DND-41 (cell line): Measurements from ENCODE around the gene CEP78.

Experiments used
- ATAC-seq: fragments of 200-7000 bp; cut with Tn5 transposase; 3 replicates; pipeline ENCODE4 v1.9.1; 2021; ENCODE audit warnings: low read depth; ENCODE audit not compliant: insufficient read depth
- DNase-seq: peaks from one replicate; pipeline ENCODE4 v3.0.0-alpha.2; 2020
- H2AFZ ChIP-seq: 2 replicates; pipeline ENCODE4 v1.6.0; 2012; ENCODE audit warnings: low read depth, low read length
- H3K27ac ChIP-seq: 2 replicates; pipeline ENCODE4 v1.5.1; 2012; ENCODE audit warnings: low read length, inconsistent platforms
- H3K27me3 ChIP-seq: fragments of 200-600 bp; sonication (generic); 2 replicates; pipeline ENCODE4 v1.6.0; 2012; ENCODE audit warnings: low read length, mild to moderate bottlenecking, inconsistent platforms; ENCODE audit not compliant: insufficient read depth, poor library complexity
- H3K36me3 ChIP-seq: 2 replicates; pipeline ENCODE4 v1.5.1; 2012; ENCODE audit warnings: low read length, inconsistent platforms; ENCODE audit not compliant: insufficient read depth
- H3K4me1 ChIP-seq: 2 replicates; pipeline ENCODE4 v1.5.1; 2012; ENCODE audit warnings: mild to moderate bottlenecking, low read length; ENCODE audit not compliant: insufficient read depth
- H3K4me2 ChIP-seq: 2 replicates; pipeline ENCODE4 v1.6.0; 2012; ENCODE audit warnings: mild to moderate bottlenecking, moderate library complexity, low read length, inconsistent platforms; ENCODE audit not compliant: insufficient read depth
- H3K4me3 ChIP-seq, 2 experiments: fragments of 200-600 bp in 1 of 2; shearing (Covaris generic) in 1 of 2; 2 replicates each; pipeline ENCODE4 v1.5.1; 2012 to 2016; ENCODE audit warnings: inconsistent platforms in 2 of 2, low read length in 2 of 2, mild to moderate bottlenecking in 2 of 2, low read depth in 1 of 2, moderate library complexity in 1 of 2
- H3K79me2 ChIP-seq: 2 replicates; pipeline ENCODE4 v1.6.0; 2012; ENCODE audit warnings: low read length, inconsistent platforms; ENCODE audit not compliant: insufficient read depth
- H3K9ac ChIP-seq: 2 replicates; pipeline ENCODE4 v1.6.0; 2012; ENCODE audit warnings: low read depth, mild to moderate bottlenecking, inconsistent platforms, low read length, moderate library complexity
- H3K9me3 ChIP-seq: 2 replicates; pipeline ENCODE4 v1.5.1; 2012; ENCODE audit warnings: low read length, moderate library complexity, mild to moderate bottlenecking, inconsistent platforms; ENCODE audit not compliant: insufficient read depth, severe bottlenecking
- H4K20me1 ChIP-seq: 2 replicates; pipeline ENCODE4 v1.6.0; 2012; ENCODE audit warnings: low read length; ENCODE audit not compliant: insufficient read depth
- EZH2 ChIP-seq: IDR thresholded peaks from 3 replicates; pipeline ENCODE4 v1.6.1; 2012; ENCODE audit warnings: borderline replicate concordance, low read depth, mild to moderate bottlenecking, moderate library complexity, low read length, inconsistent platforms; ENCODE audit not compliant: severe bottlenecking
- TF ChIP-seq, protein P1 (sequence below): IDR thresholded peaks from 2 replicates; pipeline ENCODE4 v1.5.1; 2012; ENCODE audit warnings: borderline replicate concordance, low read length, moderate library complexity, mild to moderate bottlenecking; ENCODE audit not compliant: poor library complexity, severe bottlenecking; ENCODE audit errors: extremely low read depth

CEP78 gene

DNA sequence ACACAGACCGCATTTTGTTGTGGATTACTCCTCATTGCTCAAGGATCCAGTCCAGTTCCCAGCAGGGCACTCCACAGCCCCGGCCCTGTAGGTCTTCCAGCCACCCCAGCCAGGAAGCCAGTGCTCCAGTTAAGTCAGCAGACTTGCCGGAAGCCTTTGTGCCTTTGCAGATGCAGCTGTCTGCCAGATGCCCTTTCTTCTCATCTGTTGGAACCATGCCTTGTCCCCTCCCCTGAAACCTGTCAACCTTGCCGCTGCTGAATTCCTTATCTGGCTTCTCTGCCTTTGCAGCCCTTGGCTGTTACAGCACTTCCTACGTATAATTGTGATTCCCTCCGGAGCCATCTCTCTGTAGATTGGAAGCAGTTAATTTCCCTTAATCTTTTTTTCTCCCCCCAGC lies 89.5 kb downstream of the CEP78 start:
- Histone ChIP-seq H3K9me3 (no peaks in the 10 kb centered on the region), H3K4me3 (no peak overlapping the region), H3K79me2 (no peaks in the 10 kb centered on the region), H3K4me1 (no peaks in the 10 kb centered on the region), H3K36me3 (no peaks in the 10 kb centered on the region), H2AFZ (no peak overlapping the region), H3K9ac (no peak overlapping the region), H3K27ac (no peak overlapping the region), H4K20me1 (no peaks in the 10 kb centered on the region), H3K27me3 (no peaks in the 10 kb centered on the region), H3K4me2 (no peak overlapping the region)
- DNase-seq (no peak), ATAC-seq (no peak)
- TF ChIP-seq, protein P1, sequence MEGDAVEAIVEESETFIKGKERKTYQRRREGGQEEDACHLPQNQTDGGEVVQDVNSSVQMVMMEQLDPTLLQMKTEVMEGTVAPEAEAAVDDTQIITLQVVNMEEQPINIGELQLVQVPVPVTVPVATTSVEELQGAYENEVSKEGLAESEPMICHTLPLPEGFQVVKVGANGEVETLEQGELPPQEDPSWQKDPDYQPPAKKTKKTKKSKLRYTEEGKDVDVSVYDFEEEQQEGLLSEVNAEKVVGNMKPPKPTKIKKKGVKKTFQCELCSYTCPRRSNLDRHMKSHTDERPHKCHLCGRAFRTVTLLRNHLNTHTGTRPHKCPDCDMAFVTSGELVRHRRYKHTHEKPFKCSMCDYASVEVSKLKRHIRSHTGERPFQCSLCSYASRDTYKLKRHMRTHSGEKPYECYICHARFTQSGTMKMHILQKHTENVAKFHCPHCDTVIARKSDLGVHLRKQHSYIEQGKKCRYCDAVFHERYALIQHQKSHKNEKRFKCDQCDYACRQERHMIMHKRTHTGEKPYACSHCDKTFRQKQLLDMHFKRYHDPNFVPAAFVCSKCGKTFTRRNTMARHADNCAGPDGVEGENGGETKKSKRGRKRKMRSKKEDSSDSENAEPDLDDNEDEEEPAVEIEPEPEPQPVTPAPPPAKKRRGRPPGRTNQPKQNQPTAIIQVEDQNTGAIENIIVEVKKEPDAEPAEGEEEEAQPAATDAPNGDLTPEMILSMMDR = no peak
- TF ChIP-seq EZH2 = no peak

DNA sequence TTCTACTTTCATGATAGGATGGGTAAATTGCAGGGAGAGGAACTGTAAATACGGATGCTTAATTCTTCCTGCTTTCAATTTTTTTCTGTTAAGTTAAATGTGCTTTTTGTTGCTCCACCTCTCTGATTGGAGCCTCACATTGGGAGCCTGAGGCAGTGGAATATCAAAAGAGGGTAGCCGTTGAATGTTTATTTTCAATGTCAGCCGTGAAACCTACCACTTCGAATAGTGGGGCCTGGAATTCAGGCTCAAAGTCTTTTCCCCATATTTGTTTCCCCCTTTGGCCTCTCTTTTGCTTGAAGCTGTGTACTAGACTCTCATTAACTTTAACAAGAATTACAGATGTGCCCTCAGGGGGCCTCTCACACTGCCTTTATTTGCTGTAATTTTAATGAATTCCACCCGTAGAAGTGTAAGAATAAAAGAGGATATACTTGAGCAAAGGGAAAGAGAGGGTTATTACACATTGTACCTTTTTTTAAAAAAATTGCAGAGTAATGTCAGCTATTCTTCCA lies 90.0 kb downstream of the CEP78 start:
- Histone ChIP-seq H2AFZ (no peak overlapping the region), H3K4me2 (no peak overlapping the region), H3K4me1 (no peaks in the 10 kb centered on the region), H3K27me3 (no peaks in the 10 kb centered on the region), H4K20me1 (no peaks in the 10 kb centered on the region), H3K9ac (no peak overlapping the region), H3K4me3 (no peak overlapping the region), H3K79me2 (no peaks in the 10 kb centered on the region), H3K9me3 (no peaks in the 10 kb centered on the region), H3K27ac (no peak overlapping the region), H3K36me3 (no peaks in the 10 kb centered on the region)
- DNase-seq = no peak
- TF ChIP-seq, protein P1 = no peak
- no peak for TF ChIP-seq EZH2
- no peak for ATAC-seq

DNA sequence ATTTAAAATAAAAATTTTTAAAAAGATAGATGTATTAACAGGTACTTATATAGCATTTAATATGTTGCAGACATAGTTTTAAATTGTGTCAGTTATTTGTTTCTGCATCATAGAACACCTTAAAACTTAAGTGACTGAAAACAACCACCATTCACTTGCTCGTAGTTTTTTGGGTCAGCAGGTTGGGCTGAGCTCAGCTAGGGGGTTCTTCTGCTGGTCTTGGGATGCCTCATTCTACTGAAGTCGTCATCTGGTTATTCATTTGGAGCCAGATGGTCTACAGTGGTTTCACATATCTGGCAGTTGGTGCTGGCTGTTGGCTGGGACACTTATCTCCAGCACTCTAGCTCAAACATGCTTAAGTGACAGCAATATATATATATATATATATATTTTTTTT lies 90.7 kb downstream of the CEP78 start:
- no peaks in the 10 kb centered on the region for H3K79me2 ChIP-seq
- no peaks in the 10 kb centered on the region for H3K4me1 ChIP-seq
- no peaks in the 10 kb centered on the region for H4K20me1 ChIP-seq
- DNase-seq = no peak
- H3K27ac ChIP-seq = no peak overlapping the region
- TF ChIP-seq, protein P1 = no peak
- no peak for TF ChIP-seq EZH2
- no peaks in the 10 kb centered on the region for H3K27me3 ChIP-seq
- no peak overlapping the region for H2AFZ ChIP-seq
- H3K9ac ChIP-seq = no peak overlapping the region
- H3K36me3 ChIP-seq = no peaks in the 10 kb centered on the region
- no peaks in the 10 kb centered on the region for H3K9me3 ChIP-seq
- no peak overlapping the region for H3K4me3 ChIP-seq
- H3K4me2 ChIP-seq = no peak overlapping the region
- ATAC-seq = no peak
